IMR-90 (cell line): ENCODE results near the gene TXNDC5.

Experiments
- CEBPB ChIP-seq: IDR thresholded peaks from 2 replicates; pipeline ENCODE4 v1.6.1; 2012; ENCODE audit warnings: low read depth, low read length, improper control_type of control experiment
- FOS ChIP-seq: fragments of 150-350 bp; IDR thresholded peaks from 2 replicates; pipeline ENCODE4 v1.6.1; 2016; ENCODE audit warnings: low read depth, low read length
- MAFK ChIP-seq: IDR thresholded peaks from 2 replicates; pipeline ENCODE4 v1.6.1; 2012; ENCODE audit warnings: low read depth, low read length, improper control_type of control experiment
- MAZ ChIP-seq: IDR thresholded peaks from 2 replicates; pipeline ENCODE4 v1.6.1; 2012; ENCODE audit warnings: low read depth, mild to moderate bottlenecking, low read length, improper control_type of control experiment, moderate library complexity, borderline replicate concordance
- MXI1 ChIP-seq: IDR thresholded peaks from 2 replicates; pipeline ENCODE4 v1.6.1; 2012; ENCODE audit warnings: low read depth, mild to moderate bottlenecking, low read length, moderate library complexity, borderline replicate concordance
- POLR2A ChIP-seq: IDR thresholded peaks from 2 replicates; pipeline ENCODE4 v1.6.1; 2012; ENCODE audit warnings: mild to moderate bottlenecking, low read depth, low read length
- RAD21 ChIP-seq: IDR thresholded peaks from 2 replicates; pipeline ENCODE4 v1.6.1; 2012; ENCODE audit warnings: low read length, improper control_type of control experiment
- SMC3 ChIP-seq: fragments of 150-350 bp; IDR thresholded peaks from 2 replicates; pipeline ENCODE4 v1.6.1; 2016; ENCODE audit warnings: low read depth, mild to moderate bottlenecking, antibody characterized with exemption, low read length, moderate library complexity
- TF ChIP-seq, protein P1 (sequence below): conservative IDR thresholded peaks from 2 replicates; pipeline ENCODE4 v1.5.1; 2012; ENCODE audit warnings: mild to moderate bottlenecking, low read depth, low read length, improper control_type of control experiment
- TF ChIP-seq, protein P2 (sequence below): fragments of 150-350 bp; IDR thresholded peaks from 2 replicates; pipeline ENCODE4 v1.6.1; 2017; ENCODE audit warnings: mild to moderate bottlenecking, antibody characterized with exemption, low read length, low read depth

- TF ChIP-seq POLR2A (no peak), CEBPB (no peak), MAFK (no peak), SMC3 (no peak), FOS (no peak), RAD21 (no peak), MAZ (no peak), MXI1 (no peak)
- TF ChIP-seq, protein P1, sequence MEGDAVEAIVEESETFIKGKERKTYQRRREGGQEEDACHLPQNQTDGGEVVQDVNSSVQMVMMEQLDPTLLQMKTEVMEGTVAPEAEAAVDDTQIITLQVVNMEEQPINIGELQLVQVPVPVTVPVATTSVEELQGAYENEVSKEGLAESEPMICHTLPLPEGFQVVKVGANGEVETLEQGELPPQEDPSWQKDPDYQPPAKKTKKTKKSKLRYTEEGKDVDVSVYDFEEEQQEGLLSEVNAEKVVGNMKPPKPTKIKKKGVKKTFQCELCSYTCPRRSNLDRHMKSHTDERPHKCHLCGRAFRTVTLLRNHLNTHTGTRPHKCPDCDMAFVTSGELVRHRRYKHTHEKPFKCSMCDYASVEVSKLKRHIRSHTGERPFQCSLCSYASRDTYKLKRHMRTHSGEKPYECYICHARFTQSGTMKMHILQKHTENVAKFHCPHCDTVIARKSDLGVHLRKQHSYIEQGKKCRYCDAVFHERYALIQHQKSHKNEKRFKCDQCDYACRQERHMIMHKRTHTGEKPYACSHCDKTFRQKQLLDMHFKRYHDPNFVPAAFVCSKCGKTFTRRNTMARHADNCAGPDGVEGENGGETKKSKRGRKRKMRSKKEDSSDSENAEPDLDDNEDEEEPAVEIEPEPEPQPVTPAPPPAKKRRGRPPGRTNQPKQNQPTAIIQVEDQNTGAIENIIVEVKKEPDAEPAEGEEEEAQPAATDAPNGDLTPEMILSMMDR, result no peak
- TF ChIP-seq, protein P2, sequence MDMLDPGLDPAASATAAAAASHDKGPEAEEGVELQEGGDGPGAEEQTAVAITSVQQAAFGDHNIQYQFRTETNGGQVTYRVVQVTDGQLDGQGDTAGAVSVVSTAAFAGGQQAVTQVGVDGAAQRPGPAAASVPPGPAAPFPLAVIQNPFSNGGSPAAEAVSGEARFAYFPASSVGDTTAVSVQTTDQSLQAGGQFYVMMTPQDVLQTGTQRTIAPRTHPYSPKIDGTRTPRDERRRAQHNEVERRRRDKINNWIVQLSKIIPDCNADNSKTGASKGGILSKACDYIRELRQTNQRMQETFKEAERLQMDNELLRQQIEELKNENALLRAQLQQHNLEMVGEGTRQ, result no peak
Observed at GRCh38 chr6:7901780-7902179, 8.8 kb downstream of the TXNDC5 start.
